AG04450 (cell line): ENCODE measurements around the gene PRL. TPM values are rescaled to one million over a fixed set of nuclear protein-coding genes. Genes with fewer than 3 reads are reported as not detected.
A peak's percentile ranks its signal among the peaks of the same experiment; 100 is the strongest.

Experiments used
- CTCF ChIA-PET: fragments of 300-600, 350-600 bp; formaldehyde crosslinking; extraction: SDS; loops from one replicate; lab custom pipeline; 2022; ENCODE audit warnings: antibody characterized with exemption, inconsistent platforms; lab: Charles Lee
- POLR2A ChIA-PET: fragments of 350-600 bp; formaldehyde crosslinking; extraction: SDS; loops from one replicate; lab custom pipeline; 2021; ENCODE audit warnings: antibody characterized with exemption, inconsistent platforms; lab: Yijun Ruan, JAX
- DNase-seq: peaks from one replicate; pipeline ENCODE4 v3.0.0-alpha.2; 2011; ENCODE audit warnings: low read depth, low spot score
- H3K27ac ChIP-seq: one replicate; pipeline ENCODE4 v1.5.1; 2012; ENCODE audit warnings: low read depth, low read length, control low read depth
- H3K27me3 ChIP-seq: one replicate; pipeline ENCODE4 v1.6.0; 2012; ENCODE audit warnings: low read length; ENCODE audit not compliant: control insufficient read depth, insufficient read depth
- H3K4me3 ChIP-seq: 2 replicates; pipeline ENCODE4 v1.5.1; 2011; ENCODE audit warnings: mild to moderate bottlenecking, low read depth, low read length, control low read depth
- H3K9me3 ChIP-seq: 2 replicates; pipeline ENCODE4 v1.5.1; 2012; ENCODE audit warnings: low read length; ENCODE audit not compliant: control insufficient read depth, insufficient read depth
- polyA plus RNA-seq: library from polyadenylated mRNA; depleted of rRNA; stranded (reverse); fragments of >200 nt; gene quantifications from 2 replicates; pipeline ENCODE4 v1.2.3, GENCODE V29; 2011
- TF ChIP-seq, protein P1 (sequence below): IDR thresholded peaks from 2 replicates; pipeline ENCODE4 v1.5.1; 2011; ENCODE audit warnings: low read depth, low read length, control low read depth, inconsistent platforms

The PRL gene
- polyA plus RNA-seq, 1 experiment, result not detected

DNA sequence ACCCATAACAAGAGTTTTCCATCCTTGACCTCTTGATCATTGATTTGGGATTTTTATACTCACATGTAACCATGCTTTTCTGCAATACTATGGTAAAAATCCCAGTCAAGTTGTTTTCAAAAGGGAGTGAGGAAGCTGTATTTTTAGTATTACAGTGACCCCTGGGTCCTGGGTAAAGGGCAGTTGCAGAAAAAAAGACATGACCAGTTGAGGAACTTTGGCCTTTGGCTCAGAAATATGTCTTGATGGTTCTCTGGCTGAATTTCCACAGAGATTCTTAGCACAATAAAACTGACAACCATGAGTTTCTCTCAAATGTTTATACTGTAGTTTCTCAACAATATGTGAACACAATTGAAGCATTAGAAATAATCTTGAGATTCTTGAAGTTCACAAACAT lies 28.6 kb upstream of the PRL start:
- Histone ChIP-seq H3K27ac (no peak overlapping the region), H3K9me3 (peaks cover 3% of the 10 kb centered on the region; the same call in 1 of the 2 replicates), H3K4me3 (no peak overlapping the region), H3K27me3 (no peaks in the 10 kb centered on the region)
- DNase-seq, result no peak
- POLR2A ChIA-PET, result no interaction called here
- CTCF ChIA-PET, result no interaction called here
- TF ChIP-seq, protein P1, sequence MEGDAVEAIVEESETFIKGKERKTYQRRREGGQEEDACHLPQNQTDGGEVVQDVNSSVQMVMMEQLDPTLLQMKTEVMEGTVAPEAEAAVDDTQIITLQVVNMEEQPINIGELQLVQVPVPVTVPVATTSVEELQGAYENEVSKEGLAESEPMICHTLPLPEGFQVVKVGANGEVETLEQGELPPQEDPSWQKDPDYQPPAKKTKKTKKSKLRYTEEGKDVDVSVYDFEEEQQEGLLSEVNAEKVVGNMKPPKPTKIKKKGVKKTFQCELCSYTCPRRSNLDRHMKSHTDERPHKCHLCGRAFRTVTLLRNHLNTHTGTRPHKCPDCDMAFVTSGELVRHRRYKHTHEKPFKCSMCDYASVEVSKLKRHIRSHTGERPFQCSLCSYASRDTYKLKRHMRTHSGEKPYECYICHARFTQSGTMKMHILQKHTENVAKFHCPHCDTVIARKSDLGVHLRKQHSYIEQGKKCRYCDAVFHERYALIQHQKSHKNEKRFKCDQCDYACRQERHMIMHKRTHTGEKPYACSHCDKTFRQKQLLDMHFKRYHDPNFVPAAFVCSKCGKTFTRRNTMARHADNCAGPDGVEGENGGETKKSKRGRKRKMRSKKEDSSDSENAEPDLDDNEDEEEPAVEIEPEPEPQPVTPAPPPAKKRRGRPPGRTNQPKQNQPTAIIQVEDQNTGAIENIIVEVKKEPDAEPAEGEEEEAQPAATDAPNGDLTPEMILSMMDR, result no peak

DNA sequence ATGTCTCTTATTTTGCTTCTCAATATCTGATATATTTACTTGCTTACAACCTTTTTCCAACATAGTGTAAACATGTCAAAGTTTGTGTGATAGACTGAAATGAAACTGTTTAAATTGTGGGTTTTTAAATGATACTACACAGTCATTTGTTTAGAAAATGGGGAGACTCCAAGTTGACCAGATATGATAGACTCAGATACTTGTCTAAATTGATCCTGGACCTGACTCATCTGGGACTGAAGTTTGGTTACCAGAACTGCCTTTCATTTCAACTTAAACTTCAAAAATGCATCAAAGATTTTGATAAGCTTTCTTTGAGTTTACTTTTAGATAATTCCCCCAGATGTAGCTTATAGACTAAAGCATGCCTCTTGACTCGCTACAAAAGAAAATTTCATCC lies 27.0 kb upstream of the PRL start:
- POLR2A ChIA-PET, result no interaction called here
- DNase-seq, result no peak
- no peak overlapping the region for H3K27ac ChIP-seq

DNA sequence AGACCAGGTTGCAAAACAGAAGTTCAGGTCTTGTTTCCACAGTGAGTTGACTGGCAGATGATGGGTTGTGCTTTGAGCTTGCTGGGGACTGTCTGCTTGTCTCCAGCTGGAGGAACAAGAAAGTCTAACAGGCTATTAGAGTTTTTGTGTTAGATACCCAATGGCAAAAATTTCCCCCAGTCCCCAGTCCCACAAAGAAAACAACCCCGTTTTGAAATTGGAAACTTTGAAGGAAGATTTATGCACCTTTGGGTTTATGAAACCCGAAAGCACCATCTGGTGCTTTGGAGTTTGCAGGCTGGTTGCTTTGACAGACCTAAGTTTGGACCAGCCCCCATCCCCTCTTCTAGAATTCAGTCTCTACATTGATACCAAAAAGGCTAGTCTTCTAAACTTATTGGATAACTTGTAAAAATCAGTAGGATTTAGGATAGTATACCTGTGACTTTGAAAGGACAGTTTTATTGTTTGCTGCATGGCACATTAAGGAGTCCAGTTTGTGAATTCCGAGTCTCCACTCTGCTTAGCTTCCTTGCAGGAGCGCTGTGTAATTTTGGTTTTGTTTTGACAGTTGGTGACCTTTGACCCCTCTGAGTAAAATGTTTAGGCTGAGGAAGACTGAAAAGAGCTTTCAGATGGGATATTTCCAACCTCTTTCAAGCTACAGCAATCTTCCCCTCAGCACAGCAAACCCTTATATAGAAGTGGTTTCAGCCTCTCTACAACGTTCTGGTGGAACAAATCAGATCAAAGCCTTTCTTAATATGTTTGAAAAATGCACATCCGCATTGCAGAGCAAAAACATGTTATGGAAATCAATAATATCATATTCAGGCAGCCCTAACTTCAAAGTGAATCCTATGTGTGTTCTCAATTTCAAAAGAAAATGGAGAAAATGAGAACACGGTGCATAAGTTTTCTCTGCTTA lies 25.5 kb upstream of the PRL start:
- no peak overlapping the region for H3K4me3 ChIP-seq
- no peak overlapping the region for H3K27ac ChIP-seq
- H3K9me3 ChIP-seq, result peaks cover 7% of the 10 kb centered on the region
- peak; percentile 44 for DNase-seq
- H3K27me3 ChIP-seq, result no peaks in the 10 kb centered on the region
- TF ChIP-seq, protein P1, result no peak
- CTCF ChIA-PET, result interaction anchor here (0.5 kb wide), 1 partner anchor 734 kb away, joined by 4 read pairs; no protein-coding TSS in a partner anchor
- POLR2A ChIA-PET, result no interaction called here

More for the DNA sequence above, 27.0 kb upstream of the PRL start:
- no peak overlapping the region for H3K4me3 ChIP-seq
- CTCF ChIA-PET, result no interaction called here
- no peaks in the 10 kb centered on the region for H3K27me3 ChIP-seq
- no peaks in the 10 kb centered on the region for H3K9me3 ChIP-seq
- TF ChIP-seq, protein P1, result no peak

DNA sequence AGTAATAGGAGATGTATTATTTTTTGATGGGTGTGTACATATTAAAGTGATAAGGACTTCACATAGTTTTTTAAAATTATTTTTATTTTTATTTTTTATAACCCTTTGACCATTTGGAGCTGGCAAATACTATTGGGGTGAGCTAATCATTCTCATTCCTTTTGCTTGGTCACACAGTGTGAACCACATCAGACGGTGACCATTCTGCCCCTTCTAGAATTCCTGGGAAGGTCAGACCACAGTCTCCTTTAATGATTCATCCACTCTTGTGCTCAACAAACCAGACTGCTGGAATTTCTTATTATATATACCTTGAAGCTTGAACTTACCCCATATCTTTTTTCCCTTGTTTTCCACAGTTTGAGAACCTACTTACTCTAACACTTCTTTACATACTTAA lies 23.9 kb upstream of the PRL start:
- ChIA-PET CTCF (interaction anchor here (0.6 kb wide), 1 partner anchor 1093 kb away, joined by 4 read pairs; no protein-coding TSS in a partner anchor), POLR2A (interaction anchor here (0.5 to 1.5 kb wide), 3 partner anchors 170 to 240 kb away, joined by 3 to 7 read pairs (median 3); no protein-coding TSS in a partner anchor)
- no peak overlapping the region for H3K27ac ChIP-seq
- no peak overlapping the region for H3K4me3 ChIP-seq
- peaks cover 7% of the 10 kb centered on the region for H3K9me3 ChIP-seq
- TF ChIP-seq, protein P1, result no peak
- H3K27me3 ChIP-seq, result no peaks in the 10 kb centered on the region
- DNase-seq, result peak; percentile 76

DNA sequence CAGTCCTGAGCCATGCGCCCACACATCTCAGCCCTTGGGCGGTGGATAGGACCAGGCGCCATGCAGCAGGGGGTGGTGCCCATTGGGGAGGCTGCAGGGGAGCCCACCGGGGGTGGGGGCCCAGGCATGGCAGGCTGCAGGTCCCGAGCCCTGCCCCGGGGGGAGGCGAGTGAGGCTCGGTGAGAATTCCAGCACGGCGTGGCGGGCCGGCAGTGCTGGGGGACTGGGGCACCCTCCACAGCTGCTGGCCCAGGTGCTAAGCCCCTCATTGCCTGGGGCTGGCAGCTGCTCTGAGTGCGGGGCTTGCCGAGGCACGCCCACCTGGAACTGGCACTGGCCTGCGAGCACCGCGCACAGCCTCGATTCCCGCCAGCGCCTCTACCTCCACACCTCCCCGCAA lies 21.6 kb upstream of the PRL start:
- CTCF ChIA-PET, result no interaction called here
- no peak for DNase-seq

More for the DNA sequence above, 21.6 kb upstream of the PRL start:
- peaks cover 12% of the 10 kb centered on the region for H3K9me3 ChIP-seq
- no peak overlapping the region for H3K27ac ChIP-seq
- POLR2A ChIA-PET, result no interaction called here
- no peaks in the 10 kb centered on the region for H3K27me3 ChIP-seq
- no peak overlapping the region for H3K4me3 ChIP-seq
- TF ChIP-seq, protein P1, result no peak
